ENCODE results near the gene TNFSF13B. TPM values are rescaled to one million over a fixed set of nuclear protein-coding genes. Genes with fewer than 3 reads are reported as not detected.

Gene TNFSF13B
- total and polyA plus RNA-seq, 2 donors from 2014 or later = 1.1 to 5.3 TPM

GRCh38 chr13:108297114-108297513 is 27.6 kb downstream of the TNFSF13B start:
- H3K4me1 ChIP-seq (ENCODE audit: control insufficient read depth in 2 of 3, insufficient read depth in 2 of 3, low read depth in 1 of 3, low read length in 3 of 3) = no peaks in the 10 kb centered on the region
- H3K9ac ChIP-seq (ENCODE audit: low read length in 3 of 3) = no peak overlapping the region
- no peak overlapping the region for H3K27ac ChIP-seq (ENCODE audit: low read depth in 2 of 2, low read length in 2 of 2)
- no peaks in the 10 kb centered on the region for H3K27me3 ChIP-seq (ENCODE audit: control insufficient read depth, insufficient read depth, low read length)
- DNase-seq (no peak), FAIRE-seq (no peak)
- TF ChIP-seq CTCF (IDR thresholded peaks at IDR 0.05; ENCODE audit: borderline replicate concordance, extremely low read depth, insufficient read depth) = no peak
- H3K4me3 ChIP-seq (ENCODE audit: low read length in 3 of 3) = no peak overlapping the region
- intact Hi-C loops (cut with DNase I) = no loop called here
- H3K9me3 ChIP-seq (ENCODE audit: control insufficient read depth in 2 of 3, insufficient read depth in 1 of 3, low read length in 3 of 3) = no peaks in the 10 kb centered on the region
- no peaks in the 10 kb centered on the region for H3K36me3 ChIP-seq (ENCODE audit: control insufficient read depth in 2 of 3, insufficient read depth in 3 of 3, low read length in 3 of 3)

DNA sequence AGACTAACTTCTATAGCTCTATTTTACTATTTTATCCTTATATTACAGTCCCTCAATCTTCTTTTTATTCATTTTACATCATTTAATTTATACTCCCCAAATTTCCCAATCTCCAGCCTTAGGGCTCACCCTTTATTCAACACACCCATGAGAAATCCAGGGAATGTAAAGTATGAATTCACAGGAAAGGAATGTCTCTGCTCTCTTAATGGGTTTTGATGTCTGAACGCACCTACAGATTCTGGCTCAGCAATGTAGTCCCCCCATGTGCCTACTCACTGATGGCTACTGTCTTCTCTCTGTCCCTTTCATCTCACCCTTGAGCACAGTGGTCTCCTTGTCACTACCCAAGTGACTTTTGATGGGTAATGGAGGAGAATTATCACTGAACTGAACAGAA is 32.8 kb downstream of the TNFSF13B start:
- no peak for TF ChIP-seq CTCF (IDR thresholded peaks at IDR 0.05; ENCODE audit: borderline replicate concordance, extremely low read depth, insufficient read depth)
- Histone ChIP-seq H3K36me3 (ENCODE audit: control insufficient read depth in 2 of 3, insufficient read depth in 3 of 3, low read length in 3 of 3) (no peaks in the 10 kb centered on the region), H3K27ac (ENCODE audit: low read depth in 2 of 2, low read length in 2 of 2) (no peak overlapping the region), H3K9me3 (ENCODE audit: control insufficient read depth in 2 of 3, insufficient read depth in 1 of 3, low read length in 3 of 3) (no peaks in the 10 kb centered on the region), H3K4me3 (ENCODE audit: low read length in 3 of 3) (no peak overlapping the region), H3K9ac (ENCODE audit: low read length in 3 of 3) (no peak overlapping the region), H3K4me1 (ENCODE audit: control insufficient read depth in 2 of 3, insufficient read depth in 2 of 3, low read depth in 1 of 3, low read length in 3 of 3) (no peaks in the 10 kb centered on the region), H3K27me3 (ENCODE audit: control insufficient read depth, insufficient read depth, low read length) (no peaks in the 10 kb centered on the region)
- FAIRE-seq (no peak), DNase-seq (no peak)
- intact Hi-C loops (cut with DNase I) = no loop called here

DNA sequence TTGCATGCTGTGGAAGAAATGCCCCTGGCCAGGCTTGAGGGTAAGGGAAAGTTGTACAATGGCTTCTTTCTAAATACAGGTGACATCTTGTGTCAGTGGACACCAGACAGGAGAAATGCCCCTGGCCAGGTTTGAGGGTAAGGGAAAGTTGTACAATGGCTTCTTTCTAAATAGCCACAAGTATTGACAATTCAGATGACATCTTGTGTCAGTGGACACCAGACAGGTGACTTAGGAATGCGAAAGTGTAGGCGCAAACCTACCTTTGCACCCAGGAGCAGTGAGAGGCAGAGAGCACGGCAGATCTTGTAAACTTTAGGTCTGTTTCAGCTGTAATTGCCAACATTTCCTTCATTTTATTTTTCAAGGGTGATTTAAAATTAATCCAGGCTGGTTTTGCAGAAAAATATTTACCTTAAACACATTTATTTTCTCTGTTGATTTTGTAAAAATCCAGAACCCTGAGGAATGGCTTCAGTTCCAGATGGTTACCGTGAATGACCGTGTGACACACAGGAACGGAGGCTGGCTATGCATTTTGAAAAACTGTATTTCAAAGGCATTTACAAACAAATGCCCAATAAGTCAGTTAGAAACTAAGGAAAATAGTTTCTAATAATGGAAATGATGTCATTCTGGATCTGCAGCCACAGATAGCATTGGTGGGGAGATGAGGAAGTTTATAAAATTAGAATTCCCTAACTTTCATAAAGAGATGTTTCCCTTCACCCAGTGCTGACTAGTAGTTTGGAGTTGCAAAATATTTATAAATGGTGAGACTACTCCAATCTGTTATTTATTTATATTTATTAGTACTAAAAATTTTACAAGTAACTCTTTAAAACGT is 34.9 kb downstream of the TNFSF13B start:
- Histone ChIP-seq H3K4me1 (ENCODE audit: control insufficient read depth in 2 of 3, insufficient read depth in 2 of 3, low read depth in 1 of 3, low read length in 3 of 3) (no peaks in the 10 kb centered on the region), H3K27me3 (ENCODE audit: control insufficient read depth, insufficient read depth, low read length) (no peaks in the 10 kb centered on the region), H3K27ac (ENCODE audit: low read depth in 2 of 2, low read length in 2 of 2) (no peak overlapping the region), H3K4me3 (ENCODE audit: low read length in 3 of 3) (no peak overlapping the region), H3K9me3 (ENCODE audit: control insufficient read depth in 2 of 3, insufficient read depth in 1 of 3, low read length in 3 of 3) (no peaks in the 10 kb centered on the region), H3K9ac (ENCODE audit: low read length in 3 of 3) (no peak overlapping the region), H3K36me3 (ENCODE audit: control insufficient read depth in 2 of 3, insufficient read depth in 3 of 3, low read length in 3 of 3) (no peaks in the 10 kb centered on the region)
- no peak for TF ChIP-seq CTCF (IDR thresholded peaks at IDR 0.05; ENCODE audit: borderline replicate concordance, extremely low read depth, insufficient read depth)
- DNase-seq = no peak
- FAIRE-seq = no peak
- intact Hi-C loops (cut with DNase I) = no loop called here
